ENCODE results near the gene SNTG2.

Gene SNTG2

GRCh38 chr2:981258-981657 lies 30.6 kb downstream of the SNTG2 start:
- H3K27ac ChIP-seq, result no peak overlapping the region
- no peak for TF ChIP-seq ZFX (IDR thresholded peaks at IDR 0.05; ENCODE audit: borderline replicate concordance)
- no peak for TF ChIP-seq CTCF (IDR thresholded peaks at IDR 0.05)

GRCh38 chr2:981759-982158 lies 31.1 kb downstream of the SNTG2 start:
- no peak overlapping the region for H3K27ac ChIP-seq
- no peak for TF ChIP-seq ZFX (IDR thresholded peaks at IDR 0.05; ENCODE audit: borderline replicate concordance)
- TF ChIP-seq CTCF (IDR thresholded peaks at IDR 0.05), result no peak

- no peak overlapping the region for H3K27ac ChIP-seq
- no peak for TF ChIP-seq ZFX (IDR thresholded peaks at IDR 0.05; ENCODE audit: borderline replicate concordance)
- no peak for TF ChIP-seq CTCF (IDR thresholded peaks at IDR 0.05)
These were observed 34.8 kb downstream of the SNTG2 start for GRCh38 chr2:985317-985898.

GRCh38 chr2:987789-988188 lies 37.1 kb downstream of the SNTG2 start:
- no peak for TF ChIP-seq CTCF (IDR thresholded peaks at IDR 0.05)
- no peak for TF ChIP-seq ZFX (IDR thresholded peaks at IDR 0.05; ENCODE audit: borderline replicate concordance)
- H3K27ac ChIP-seq, result no peak overlapping the region

GRCh38 chr2:989781-990467 lies 39.3 kb downstream of the SNTG2 start:
- TF ChIP-seq ZFX (IDR thresholded peaks at IDR 0.05; ENCODE audit: borderline replicate concordance), result no peak
- TF ChIP-seq CTCF (IDR thresholded peaks at IDR 0.05), result no peak
- H3K27ac ChIP-seq, result no peak overlapping the region

- TF ChIP-seq ZFX (IDR thresholded peaks at IDR 0.05; ENCODE audit: borderline replicate concordance), result no peak
- TF ChIP-seq CTCF (IDR thresholded peaks at IDR 0.05), result no peak
- H3K27ac ChIP-seq, result no peak overlapping the region
These were observed 40.3 kb downstream of the SNTG2 start for GRCh38 chr2:990970-991369.

- H3K27ac ChIP-seq, result no peak overlapping the region
- TF ChIP-seq CTCF (IDR thresholded peaks at IDR 0.05), result no peak
- no peak for TF ChIP-seq ZFX (IDR thresholded peaks at IDR 0.05; ENCODE audit: borderline replicate concordance)
These were observed 51.7 kb downstream of the SNTG2 start for GRCh38 chr2:1002350-1002749.

Data from 22Rv1 (cell line).